Amniotic epithelial cell (primary cell): ENCODE results near the gene ORMDL3.
A peak's percentile ranks its signal among the peaks of the same experiment; 100 is the strongest.
"Not testable (repeated sequence)": the region's sequence is repeated elsewhere in the genome, so short reads cannot be mapped to it uniquely, and the experiment has no call there.

ENCODE experiments used
- DNase-seq: peaks from one replicate; pipeline ENCODE4 v3.0.0-alpha.2; 2010; ENCODE audit warnings: low read depth

Gene ORMDL3

GRCh38 chr17:39924691-39925055, 2.7 kb downstream of the ORMDL3 start:
- no peak for DNase-seq

GRCh38 chr17:39923836-39924690, 3.3 kb downstream of the ORMDL3 start:
- DNase-seq: peak; percentile 37

- no peak for DNase-seq
These were observed 4.2 kb downstream of the ORMDL3 start for GRCh38 chr17:39923230-39923629.

- no peak for DNase-seq
These were observed 5.4 kb downstream of the ORMDL3 start for GRCh38 chr17:39922006-39922405.

GRCh38 chr17:39921323-39921722, 6.1 kb downstream of the ORMDL3 start:
- no peak for DNase-seq

- no peak for DNase-seq
These were observed 6.9 kb downstream of the ORMDL3 start for GRCh38 chr17:39920218-39921210.

GRCh38 chr17:39919087-39919683, 8.2 kb downstream of the ORMDL3 start:
- DNase-seq: no peak

- DNase-seq: no peak
These were observed 10.5 kb downstream of the ORMDL3 start for GRCh38 chr17:39916918-39917317.

GRCh38 chr17:39915559-39915958, 11.8 kb downstream of the ORMDL3 start:
- DNase-seq: no peak

- no peak for DNase-seq
These were observed 13.4 kb downstream of the ORMDL3 start for GRCh38 chr17:39913989-39914388.

- no peak for DNase-seq
These were observed 18.5 kb downstream of the ORMDL3 start for GRCh38 chr17:39908789-39909352.

GRCh38 chr17:39904990-39905288, 22.5 kb downstream of the ORMDL3 start:
- DNase-seq: no peak

- peak; percentile 16 for DNase-seq
These were observed 24.1 kb downstream of the ORMDL3 start for GRCh38 chr17:39903158-39903884.

GRCh38 chr17:39902027-39902426, 25.4 kb downstream of the ORMDL3 start:
- not testable (repeated sequence) for DNase-seq

- no peak for DNase-seq
These were observed 28.2 kb downstream of the ORMDL3 start for GRCh38 chr17:39899215-39899614.

- no peak for DNase-seq
These were observed 29.3 kb downstream of the ORMDL3 start for GRCh38 chr17:39898088-39898487.

GRCh38 chr17:39894681-39895376, 32.6 kb downstream of the ORMDL3 start:
- no peak for DNase-seq

- no peak for DNase-seq
These were observed 38.2 kb downstream of the ORMDL3 start for GRCh38 chr17:39889200-39889599.

GRCh38 chr17:39887078-39887477, 40.3 kb downstream of the ORMDL3 start:
- DNase-seq: no peak

GRCh38 chr17:39886102-39886501, 41.3 kb downstream of the ORMDL3 start:
- DNase-seq: not testable (repeated sequence)

- peak; percentile 46 for DNase-seq
These were observed 54.6 kb downstream of the ORMDL3 start for GRCh38 chr17:39872751-39873150.
